HG02870 (cell line): Measurements from ENCODE around the gene RPGRIP1.
"Not testable (repeated sequence)": the region's sequence is repeated elsewhere in the genome, so short reads cannot be mapped to it uniquely, and the experiment has no call there.

Experiments
- ATAC-seq: cut with Tn5 transposase; IDR thresholded peaks from one replicate; pipeline ENCODE4 v1.9.1; 2021; ENCODE audit warnings: mild to moderate bottlenecking, moderate library complexity; ENCODE audit not compliant: unreplicated experiment

Gene RPGRIP1

GRCh38 chr14:21258005-21258888 lies 21.6 kb upstream of the RPGRIP1 start:
- ATAC-seq, result no peak

DNA sequence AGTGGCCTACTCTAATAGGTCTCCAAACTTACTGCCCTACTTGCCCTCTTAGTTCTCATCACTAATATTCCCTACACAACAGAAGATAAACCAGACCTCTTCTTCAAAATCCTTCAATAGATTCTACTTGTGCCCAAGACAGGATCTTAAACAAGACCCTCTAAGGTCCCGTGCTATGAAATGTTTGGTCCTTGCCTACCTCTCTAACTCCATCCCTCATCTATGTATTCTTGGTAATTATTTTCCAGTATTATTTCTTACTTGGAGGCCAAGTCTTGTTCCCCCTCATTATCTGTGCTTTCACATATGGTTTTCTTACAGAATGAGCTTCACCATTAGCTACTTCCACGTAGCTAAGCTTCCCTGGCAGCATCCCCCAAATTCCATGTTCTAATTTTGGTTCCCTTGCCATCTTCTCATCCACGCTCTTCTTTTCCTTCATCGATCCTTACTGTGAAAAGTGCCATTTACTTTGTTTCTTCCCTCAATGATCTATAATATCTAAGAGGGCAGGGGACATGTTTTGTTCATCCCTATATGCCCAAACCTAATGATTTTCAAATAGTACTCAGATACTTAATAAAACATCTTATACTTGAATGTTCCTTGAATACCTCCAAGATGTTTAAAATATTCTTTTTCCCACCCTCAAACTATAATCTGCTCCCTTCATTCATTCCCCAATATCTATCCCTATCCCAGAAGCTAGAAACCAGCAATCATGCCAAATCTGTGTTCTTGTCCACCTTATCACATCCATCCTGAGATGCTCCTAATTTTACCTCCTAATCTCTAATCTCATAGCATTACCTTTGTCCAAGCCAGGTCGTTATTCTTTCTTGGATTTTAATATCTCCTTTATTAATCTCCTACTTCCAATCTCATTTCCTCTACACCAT lies 20.7 kb upstream of the RPGRIP1 start:
- ATAC-seq, result no peak

- no peak for ATAC-seq
Measured at GRCh38 chr14:21261824-21262223, 18.1 kb upstream of the RPGRIP1 start.

- no peak for ATAC-seq
Measured at GRCh38 chr14:21262410-21262809, 17.5 kb upstream of the RPGRIP1 start.

DNA sequence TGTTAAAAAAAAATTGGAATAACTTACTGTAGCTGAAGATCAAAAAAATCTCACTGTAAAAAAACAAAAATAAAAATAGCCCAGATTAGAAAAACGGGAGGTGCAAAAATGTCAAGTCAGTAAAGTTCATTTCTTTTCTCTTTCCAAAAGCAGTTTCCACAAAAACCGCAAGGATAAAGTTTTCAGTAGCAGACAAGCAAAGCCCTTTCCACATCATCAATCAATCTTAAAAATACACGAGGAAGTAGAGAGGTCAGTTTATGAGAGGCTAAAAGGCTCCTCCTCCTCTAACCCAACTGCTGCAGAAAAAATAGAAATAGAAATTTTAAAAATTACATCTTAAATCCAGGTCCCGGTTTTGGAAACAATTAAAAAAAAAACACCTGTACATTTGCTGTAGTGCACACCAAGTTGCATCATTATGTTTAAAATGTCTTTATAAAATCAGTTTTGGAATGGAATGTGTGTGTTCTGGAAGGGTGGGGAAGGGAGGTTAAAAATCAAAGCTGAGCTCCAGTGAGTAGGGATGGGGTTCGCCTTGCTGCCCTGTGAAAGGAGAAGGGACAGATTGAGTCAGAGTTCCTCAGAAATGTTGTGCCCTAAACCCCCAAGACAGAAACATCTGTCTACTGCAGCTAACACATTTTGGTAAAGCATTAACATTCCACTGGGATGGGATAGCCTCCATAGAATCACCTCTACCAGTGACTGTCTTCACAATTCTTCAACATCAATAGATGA lies 16.4 kb upstream of the RPGRIP1 start:
- peak; percentile 2 for ATAC-seq

DNA sequence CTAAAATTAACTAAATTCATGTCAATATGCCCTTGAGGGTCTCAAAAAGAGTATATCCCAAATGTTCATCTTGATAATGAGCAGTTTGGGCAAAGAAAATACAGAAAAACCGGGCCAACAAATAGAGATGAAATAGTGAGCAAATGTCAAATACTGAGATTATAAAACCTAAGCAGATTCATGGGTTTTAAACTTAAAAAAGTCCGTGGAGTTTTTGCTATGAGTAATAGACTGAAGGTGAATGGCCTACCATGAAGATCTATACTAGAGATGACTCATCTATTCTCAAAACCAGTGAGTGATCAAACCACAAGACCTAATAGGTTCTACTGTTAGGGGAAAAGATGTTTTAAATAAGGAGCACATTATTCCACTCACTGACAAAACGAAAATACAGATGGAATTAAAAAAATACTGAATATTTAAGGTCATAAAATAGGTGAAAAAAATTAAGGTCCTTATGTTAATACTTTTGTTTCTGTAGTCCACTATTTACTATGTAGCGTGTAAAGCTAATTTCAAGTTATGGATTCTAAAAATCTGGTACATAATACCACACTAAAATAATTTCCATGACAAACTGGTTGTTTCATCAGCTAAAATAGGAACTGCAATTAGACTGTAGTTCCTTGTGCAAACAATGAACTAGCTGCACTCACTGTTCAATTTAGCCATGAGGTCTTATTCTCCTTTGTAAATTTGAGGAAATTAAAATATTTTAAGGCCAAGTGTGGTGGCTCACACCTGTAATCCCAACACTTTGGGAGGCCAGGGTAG lies 15.7 kb upstream of the RPGRIP1 start:
- peak; percentile 75 for ATAC-seq

- ATAC-seq, result no peak
Measured at GRCh38 chr14:21267431-21267845, 12.4 kb upstream of the RPGRIP1 start.

GRCh38 chr14:21267886-21268616 lies 11.8 kb upstream of the RPGRIP1 start:
- ATAC-seq, result no peak

DNA sequence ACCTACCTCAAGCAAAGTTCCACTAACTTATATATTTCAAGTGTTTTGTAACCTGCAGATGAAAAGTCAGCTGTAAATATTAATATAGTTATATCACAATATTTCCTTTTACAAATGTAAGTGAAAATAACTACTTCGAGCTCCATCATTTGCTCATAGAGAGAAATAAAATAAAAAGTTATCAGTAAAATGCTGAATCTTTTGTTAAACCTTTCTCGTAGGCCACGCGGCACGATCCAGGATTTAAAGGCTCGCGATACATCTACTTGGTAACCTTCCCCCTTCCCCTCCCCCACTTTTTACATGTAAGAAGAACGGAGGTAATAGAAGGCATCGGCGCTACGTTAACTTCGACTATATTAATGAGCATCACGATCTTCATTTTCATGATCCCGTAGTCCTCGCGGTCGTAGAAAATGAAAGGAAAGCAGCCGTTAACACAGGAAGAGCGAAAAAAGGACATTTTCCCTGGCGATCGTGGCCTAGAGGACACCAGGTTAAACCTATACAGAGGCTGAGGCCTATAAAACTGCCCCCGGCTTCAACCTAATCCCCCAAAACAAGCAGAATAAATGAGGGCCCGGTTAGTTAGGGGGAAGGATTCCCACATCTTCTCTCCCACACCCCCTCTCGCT lies 11.1 kb upstream of the RPGRIP1 start:
- ATAC-seq, result no peak

DNA sequence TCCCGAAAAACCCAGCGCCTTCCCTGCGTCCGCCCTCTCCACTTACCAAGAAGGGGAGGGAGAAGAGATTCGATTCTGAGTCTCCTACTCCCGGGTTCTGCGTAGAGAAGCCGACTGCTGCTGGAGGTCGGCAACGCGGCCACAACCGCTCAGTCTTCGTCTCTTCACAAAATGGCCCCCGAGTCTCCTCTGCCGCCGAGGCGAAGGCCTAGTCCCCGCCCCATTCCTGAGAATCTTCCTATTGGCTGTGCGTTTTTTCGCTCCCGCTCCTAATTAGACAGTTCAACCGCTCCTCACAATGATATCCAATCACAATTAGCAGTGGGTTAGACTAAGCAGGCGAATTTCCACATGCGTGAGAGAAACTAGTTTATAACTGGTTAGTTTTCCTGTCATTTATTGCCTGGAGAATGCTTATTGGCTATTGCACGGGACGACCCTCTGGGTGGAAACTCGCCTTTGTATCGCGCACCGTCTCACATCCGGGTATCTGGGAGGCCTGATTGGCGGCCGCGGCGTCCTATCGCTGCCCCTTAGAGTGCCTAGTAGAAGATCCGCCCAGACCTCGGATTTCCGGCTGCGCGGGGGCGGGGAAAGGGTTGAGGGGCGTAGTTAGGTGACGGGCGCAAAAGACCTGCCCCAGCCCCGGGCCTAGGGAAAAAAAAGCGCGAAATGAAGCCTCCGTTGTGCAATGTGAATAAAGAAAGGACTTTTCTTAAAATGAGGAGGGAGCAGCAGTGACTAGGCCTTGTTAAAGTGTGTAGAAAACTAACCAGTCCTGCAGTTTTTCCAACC lies 10.4 kb upstream of the RPGRIP1 start, which contains the start of gene HNRNPC:
Gene HNRNPC, minus strand, starts transcription at position 191 of the 795 bp plus-strand sequence. CDS start 35,249 bp downstream, outside the sequence.
- ATAC-seq, result peak; percentile 92

DNA sequence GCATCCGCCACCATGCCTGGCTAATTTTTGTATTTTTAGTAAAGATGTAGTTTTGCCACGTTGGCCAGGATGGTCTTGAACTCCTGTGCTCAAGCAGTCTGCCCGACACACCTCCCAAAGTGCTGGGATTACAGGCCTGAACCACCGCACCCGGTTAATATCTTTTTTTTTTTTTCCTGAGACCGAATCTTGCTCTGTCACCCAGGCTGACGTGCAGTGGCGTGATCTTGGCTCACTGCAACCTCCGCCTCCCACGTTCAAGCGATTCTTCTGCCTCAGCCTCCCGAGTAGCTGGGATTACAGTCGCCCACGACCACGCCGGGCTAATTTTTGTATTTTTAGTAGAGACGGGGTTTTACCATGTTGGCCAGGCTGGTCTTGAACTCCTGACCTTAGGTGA lies 7.2 kb upstream of the RPGRIP1 start:
- not testable (repeated sequence) for ATAC-seq

- no peak for ATAC-seq
Measured at GRCh38 chr14:21275261-21275858, 4.5 kb upstream of the RPGRIP1 start.

DNA sequence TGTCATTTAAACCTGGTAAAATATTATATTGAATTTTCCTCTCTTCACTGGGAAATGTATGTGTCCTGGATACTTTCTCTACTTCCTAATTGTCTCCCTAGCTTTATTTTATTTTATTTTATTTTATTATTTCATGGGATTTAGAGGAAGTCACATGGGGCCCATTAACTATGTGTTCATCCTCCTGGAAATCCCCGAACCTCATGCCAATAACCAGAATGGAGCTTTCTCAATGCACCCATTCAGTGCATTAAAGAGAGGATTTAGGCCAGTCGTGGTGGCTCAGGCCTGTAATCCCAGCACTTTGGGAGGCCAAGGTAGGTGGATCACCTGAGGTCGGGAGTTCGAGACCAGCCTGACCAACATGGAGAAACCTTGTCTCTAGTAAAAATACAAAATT lies 1.3 kb upstream of the RPGRIP1 start:
- no peak for ATAC-seq

GRCh38 chr14:21281917-21282316 lies 2.0 kb downstream of the RPGRIP1 start:
- not testable (repeated sequence) for ATAC-seq

DNA sequence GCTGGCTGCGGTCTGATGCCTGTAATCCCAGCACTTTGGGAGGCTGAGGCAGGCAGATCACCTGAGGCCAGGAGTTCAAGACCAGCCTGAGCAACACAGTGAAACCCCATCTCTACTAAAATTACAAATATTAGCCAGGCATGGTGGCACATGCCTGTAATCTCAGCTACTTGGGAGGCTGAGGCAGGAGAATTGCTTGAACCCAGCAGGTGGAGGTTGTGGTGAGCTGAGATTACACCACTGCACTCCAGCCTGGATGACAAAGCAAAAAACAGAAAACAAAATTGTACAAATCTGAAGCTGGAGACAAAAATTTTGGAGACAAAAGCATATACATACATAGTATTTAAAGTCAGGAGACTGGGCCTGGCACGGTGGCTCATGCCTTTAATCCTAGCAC lies 6.6 kb downstream of the RPGRIP1 start:
- not testable (repeated sequence) for ATAC-seq

DNA sequence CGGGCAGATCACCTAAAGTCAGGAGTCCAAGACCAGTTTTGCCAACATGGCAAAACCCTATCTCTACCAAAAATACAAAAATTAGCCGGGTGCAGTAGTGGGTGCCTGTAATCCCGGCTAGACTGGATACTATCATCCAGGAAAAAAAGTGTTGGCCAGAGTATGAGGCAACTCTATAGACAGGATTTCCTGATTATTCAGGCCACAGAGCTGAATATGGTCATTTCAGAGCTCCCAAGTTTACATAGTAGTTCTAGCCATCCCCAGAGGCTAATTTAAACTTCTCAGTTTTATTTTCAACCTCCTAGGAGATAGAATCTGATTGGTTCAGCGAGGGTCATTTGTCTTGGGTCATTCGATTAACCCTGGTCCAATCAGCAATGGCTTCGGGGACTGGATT lies 7.3 kb downstream of the RPGRIP1 start:
- ATAC-seq, result no peak

- not testable (repeated sequence) for ATAC-seq
Measured at GRCh38 chr14:21294026-21294425, 14.1 kb downstream of the RPGRIP1 start.

GRCh38 chr14:21298358-21298757 lies 18.5 kb downstream of the RPGRIP1 start:
- no peak for ATAC-seq
